ENCODE measurements around the gene ITGB7.

Gene ITGB7

DNA sequence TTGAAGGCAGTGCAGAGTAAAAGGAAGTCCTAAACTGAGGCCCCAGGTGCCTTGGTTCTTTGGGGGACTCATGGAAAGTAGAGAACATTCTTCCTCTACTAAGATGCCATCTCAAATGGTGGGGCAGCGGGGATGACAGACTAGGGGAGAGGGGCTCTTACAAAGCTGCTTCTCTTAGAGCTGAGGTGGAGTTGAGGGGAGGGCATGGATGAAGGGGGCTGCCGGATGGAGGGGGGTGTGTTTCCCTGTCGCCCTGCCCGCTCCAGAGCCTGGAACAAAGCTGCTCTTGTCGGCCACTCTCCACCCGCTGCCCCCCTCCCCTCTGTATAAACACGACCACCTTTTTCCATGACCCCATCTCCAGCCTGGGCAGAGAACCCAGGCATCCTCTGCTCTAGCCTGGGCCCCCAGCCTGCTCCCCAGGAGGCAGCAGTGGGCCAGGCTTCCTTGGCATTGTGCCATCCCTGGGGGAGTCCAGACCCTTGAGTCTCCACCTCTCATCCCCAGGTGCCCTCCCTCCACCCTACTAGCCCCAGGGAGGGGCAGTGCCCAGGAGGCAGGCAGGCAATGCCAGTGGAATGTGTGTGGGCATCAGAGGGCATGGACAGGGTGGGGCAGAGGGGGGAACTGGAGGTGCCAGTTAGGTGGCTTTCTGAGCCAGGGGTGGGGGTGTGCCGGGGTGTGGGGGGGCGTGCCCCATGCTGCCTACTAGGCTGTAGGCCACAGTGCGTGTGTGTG, 23.2 kb upstream of the ITGB7 start:
- no peak for DNase-seq

- no peak for DNase-seq
Observed at GRCh38 chr12:53229454-53229853, 22.4 kb upstream of the ITGB7 start.

DNA sequence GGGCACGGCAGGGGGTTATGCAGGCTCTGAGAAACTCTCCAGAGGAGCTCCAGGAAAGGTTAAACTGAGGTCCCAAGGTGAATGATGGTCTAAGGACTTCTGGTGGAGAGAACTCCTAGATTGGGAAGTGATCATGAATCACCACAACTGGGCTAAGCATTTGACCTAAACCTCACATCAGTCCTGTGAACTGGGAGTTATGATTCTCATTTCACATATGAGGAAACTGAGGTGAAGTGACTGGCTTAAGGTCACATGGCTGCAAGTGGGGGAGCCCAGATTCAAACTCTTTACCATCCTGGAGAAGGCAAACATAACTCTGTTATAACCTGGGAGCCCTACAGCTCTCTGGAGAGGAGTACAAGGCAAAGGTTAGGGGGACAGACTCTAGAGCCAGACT, 20.8 kb upstream of the ITGB7 start:
- DNase-seq = peak in 1 of 2 donors; percentile 42

DNA sequence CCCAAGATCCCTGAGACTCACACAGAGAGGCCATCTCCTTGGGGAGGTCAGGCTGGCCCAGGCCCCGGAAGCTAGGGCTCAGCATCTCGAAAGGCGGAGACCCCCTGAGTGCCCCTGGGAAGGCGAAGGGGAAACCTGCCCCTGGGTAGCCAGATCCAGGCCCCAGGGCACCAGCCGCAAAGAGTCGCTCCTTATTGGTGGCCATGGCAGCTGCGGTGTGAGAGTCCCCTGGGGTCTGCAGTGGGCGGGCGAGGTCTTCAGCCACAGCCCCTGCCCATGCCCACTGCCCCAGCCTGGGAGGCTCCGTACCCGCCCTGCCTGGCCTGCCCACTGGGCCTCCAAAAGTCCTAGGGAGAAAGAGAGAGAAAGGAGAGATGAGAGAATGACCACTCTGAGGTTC, 20.3 kb upstream of the ITGB7 start:
- no peak for DNase-seq

DNA sequence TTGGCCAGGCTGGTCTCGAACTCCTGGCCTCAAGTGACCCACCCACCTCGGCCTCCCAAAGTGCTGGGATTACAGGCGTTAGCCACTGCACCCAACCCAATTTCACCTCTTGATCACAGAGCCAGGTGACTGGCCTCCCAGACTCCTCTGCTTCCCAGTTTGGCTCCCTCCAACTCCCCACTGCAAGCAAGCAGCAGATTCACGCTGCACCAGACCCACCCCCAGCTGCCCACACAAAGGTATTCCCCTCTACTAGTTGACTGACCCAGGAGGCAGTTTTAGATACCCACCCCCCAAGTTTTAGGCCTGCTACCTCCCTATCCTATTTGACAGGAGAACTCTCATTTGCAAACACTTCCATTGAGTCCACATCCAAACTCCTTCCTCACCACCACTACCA, 19.8 kb upstream of the ITGB7 start:
- DNase-seq = no peak

GRCh38 chr12:53225635-53226424, 18.8 kb upstream of the ITGB7 start:
- no peak for DNase-seq

- DNase-seq = no peak
Observed at GRCh38 chr12:53224897-53225634, 18.0 kb upstream of the ITGB7 start.

- DNase-seq = no peak
Observed at GRCh38 chr12:53224061-53224896, 17.2 kb upstream of the ITGB7 start.

DNA sequence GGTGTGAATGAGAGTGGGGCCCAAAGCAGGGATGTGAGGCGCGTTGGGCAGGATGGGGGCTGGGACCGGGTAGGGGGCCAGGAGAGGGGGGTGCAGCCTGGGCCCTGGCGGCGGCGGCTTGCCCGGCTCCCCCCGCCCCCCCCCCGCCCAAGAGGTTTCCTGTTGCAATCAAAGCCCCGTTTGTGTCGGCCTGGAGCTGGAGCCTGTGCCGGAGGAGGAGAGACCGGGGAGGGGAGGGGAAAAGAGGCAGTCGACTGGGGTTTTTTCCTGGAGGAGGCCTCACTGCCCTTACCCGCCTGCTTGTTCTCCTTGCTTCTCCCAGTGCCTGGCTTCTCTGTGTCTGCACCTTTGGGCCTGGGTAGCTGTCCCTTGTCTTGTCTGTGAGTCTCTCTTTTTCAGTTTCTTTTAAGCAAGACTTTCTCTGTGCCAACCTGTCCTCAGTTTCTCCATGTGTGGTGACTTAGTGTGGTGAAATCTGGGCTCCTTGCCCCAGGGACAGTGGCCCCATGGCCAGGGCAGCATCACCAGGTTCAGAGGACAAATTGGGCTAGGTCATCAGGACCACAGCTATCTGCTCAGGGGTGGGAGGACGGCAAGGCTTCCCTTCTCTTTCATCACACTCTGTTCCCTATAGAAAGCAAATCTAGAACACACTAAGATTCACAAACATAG, 16.5 kb upstream of the ITGB7 start:
- DNase-seq = no peak

DNA sequence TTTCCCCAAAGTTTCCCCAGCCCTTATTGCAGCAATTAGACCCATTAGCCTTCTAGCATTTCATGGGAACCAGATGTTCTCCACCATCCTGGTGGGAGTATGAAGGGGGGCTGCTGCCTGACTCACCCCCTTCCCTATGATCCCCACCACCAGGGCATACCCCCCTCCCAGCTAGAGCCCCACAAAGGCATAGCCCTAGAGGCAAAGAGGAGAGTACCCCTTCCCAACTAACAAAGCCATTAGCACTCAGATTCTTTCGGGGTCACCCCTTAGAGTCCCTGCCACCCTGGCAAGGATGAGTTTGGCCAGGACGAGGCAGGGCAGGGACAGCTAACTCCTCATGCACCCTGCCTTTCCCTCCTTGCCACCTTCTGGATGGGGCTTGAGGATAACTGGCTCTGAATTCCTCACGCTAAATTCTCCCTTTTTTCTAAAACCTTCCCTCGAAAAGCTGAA, 15.8 kb upstream of the ITGB7 start:
- no peak for DNase-seq

GRCh38 chr12:53222170-53222721, 15.2 kb upstream of the ITGB7 start:
- no peak for DNase-seq

DNA sequence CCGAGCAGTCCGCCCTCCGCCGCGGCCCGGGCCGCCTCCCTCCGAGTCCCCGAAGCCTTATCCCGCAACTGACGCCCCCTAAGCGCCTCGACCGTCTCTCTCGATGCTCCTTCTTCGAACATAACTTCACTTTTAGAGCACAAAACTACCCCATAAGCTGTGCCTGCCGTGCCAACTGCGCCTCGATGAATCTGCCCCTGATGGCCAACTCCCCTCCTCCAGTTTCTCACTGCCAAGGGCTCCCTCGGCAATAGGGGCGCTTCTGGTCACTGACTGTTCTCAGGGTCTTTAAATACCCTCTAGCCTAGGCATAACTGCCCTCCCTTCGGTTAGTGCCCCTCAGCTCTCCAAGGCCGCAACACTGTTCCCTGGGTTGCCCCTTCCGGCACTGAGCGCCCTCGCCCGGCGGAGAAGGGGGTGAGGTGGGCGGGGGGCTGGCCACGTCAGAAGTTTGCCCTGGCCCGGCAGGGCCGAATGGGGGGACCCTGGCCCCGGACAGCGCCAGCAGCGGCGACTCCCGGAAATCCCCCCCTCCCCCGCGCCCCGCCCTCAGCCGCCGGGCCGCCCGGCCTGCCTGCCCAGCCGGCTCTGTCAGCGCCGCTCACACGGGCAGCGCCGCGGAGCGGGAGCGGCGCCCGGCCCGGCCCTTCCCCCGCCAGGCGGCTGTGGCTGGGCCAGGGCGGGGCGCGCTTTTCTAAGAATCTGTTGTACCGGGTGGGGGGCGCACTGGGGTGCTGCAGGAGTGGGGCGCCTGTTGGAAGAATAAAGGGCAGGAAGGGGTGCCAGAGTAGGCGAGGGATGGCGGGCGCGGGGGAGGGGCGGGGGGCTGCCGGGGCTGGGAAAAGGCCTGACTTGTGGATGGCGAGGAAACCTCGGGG, 14.4 kb upstream of the ITGB7 start:
- DNase-seq = peak; percentile 53 to 59

DNA sequence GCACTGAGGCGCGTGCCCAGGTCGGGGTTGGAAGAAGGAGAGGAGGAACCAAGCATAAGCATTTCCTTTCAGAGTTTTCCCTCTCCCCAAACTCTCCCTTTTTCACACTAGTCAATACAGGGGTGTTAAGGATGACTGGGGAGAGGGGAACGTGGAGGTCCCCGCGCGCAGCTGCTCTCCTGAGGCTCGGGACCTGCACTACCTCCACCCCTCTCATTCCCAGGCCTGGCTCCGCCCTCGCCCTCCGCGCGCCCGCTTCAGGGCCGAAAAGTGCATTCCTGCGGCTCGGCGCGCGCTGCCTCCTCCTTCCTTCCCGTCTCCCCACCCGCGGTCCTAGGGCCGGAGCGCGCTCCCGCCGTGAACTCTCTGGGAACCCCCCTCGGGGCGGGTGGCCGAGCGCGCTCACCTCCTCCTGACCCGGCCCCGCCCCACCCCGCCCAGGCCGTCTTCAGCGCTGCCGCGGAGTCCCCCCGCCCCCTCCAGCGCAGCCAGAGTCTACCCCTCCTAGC, 13.7 kb upstream of the ITGB7 start:
- peak; percentile 93 to 95 for DNase-seq

GRCh38 chr12:53219956-53220693, 13.1 kb upstream of the ITGB7 start:
- peak; percentile 24 to 54 for DNase-seq

DNA sequence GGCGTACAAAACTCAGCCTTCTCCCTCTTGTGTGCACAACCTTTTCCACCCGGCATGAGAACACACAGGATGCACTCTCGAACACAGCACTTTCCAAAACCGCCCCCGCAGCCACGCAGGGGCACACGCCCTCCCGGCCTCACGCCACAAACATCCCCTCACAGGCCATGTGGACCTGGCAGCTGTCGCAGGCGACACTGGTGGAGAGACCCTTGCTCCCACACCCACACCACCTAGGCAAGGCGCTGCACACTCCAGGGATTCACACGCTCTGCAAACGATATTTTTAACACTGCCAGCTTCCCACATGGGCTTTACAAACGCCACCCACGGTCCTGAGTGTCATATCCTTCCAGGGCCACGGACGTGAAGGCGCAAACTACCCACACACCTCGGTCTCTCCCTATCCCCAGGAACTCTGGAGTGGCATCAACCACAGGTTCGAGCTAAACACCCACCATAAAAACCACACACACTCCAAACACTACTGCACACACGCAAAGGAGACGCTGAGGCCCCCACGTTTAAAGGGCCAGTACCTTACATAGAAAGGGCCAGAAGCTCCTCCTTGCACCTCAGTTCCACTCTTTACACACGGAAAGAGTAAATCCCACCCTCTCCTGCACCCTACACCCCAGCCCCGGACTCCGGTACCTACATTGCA, 12.4 kb upstream of the ITGB7 start:
- DNase-seq = peak; percentile 76 to 97

- no peak for DNase-seq
Observed at GRCh38 chr12:53218551-53219291, 11.7 kb upstream of the ITGB7 start.

DNA sequence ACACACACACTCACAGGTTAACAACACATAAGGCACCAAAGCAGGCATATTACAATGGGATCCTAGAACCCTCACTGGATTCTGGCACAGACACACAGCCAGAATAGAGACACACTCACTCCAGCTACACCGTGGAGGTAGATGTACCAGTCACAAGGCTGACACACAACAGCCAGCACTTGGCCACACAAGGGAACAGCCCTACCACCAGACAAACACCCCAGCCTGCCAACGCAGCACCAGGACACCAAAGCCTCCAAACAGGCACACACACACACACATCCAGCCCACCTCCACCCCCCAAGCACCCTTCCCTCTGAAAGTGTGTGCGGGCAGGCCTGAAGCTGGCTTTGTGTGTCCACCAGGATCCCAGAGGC, 10.9 kb upstream of the ITGB7 start:
- no peak for DNase-seq

Data from inflammatory macrophage treated with lipopolysaccharide for 1 hour (primary cell).